Colon (tissue), 2 donors: ENCODE data around the gene ASB2.

Experiments used
- FAIRE-seq: peaks from 2 replicates; lab custom pipeline; 2012; peaks lifted over from hg19 to GRCh38; lab: Jason Lieb, UNC
- donor health status: control.
- donor health status: control.

The ASB2 gene

DNA sequence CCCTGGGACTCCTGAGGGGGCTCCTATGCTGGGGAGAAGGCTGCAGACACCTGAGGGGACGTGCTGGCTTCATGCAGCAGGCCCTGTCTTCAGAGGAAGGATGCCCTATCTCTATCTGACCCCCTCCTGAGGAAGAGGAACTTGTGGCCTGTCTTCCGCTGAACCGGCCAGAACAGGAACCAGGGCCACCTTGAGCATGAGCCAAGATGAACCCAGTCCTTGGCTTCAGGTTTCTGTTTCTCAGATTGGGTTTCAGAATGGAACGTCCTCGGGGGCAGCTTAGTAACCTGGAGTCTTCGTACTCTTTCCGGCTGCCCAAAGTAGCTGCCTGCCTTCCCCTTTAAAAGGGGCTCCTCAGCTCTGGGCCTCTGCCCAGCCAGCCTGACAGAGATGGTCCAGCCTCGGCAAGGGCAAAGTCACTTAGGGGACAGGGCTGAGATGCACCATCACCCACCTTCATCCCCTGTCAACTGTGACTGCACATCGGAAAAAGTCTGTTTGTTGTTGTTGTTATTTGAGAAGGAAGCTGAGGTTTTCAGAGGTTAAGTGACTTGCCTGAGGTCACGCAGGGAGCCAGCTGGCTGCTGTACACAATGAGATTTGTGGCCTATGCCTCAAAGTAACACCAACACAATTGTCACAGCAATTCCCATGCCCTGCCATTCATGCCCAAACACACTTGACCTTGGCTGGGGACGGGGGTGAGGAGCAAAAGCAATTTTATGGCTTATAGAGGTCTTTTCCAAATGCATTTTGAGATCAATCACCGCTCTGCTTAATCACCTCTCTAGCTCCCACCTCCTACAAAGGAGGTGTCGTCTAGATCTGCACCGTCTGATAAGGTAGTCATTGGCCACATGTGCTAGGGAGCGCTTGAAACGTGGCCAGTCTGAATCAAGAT, 13.4 kb downstream of the ASB2 start:
- FAIRE-seq = no peak

DNA sequence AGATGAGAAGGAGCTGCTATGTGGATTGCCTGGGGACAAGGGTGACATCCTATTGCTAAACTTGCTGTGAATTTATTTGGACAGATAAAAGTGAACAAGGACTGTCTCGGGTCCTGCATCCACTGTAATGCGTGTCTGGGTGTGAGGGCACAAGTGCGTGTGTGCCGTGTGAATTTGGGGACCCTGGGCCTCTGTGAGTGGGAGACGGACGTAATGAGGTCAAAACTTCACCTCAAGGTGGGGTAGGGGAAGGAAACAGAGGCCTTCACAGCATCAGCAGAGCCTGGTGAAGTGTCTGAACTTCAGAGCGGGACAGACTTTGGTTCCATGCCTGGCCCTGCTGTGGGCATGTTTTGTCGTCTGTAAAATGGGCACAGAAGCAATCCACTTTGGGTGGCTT, 14.8 kb downstream of the ASB2 start:
- FAIRE-seq = no peak

DNA sequence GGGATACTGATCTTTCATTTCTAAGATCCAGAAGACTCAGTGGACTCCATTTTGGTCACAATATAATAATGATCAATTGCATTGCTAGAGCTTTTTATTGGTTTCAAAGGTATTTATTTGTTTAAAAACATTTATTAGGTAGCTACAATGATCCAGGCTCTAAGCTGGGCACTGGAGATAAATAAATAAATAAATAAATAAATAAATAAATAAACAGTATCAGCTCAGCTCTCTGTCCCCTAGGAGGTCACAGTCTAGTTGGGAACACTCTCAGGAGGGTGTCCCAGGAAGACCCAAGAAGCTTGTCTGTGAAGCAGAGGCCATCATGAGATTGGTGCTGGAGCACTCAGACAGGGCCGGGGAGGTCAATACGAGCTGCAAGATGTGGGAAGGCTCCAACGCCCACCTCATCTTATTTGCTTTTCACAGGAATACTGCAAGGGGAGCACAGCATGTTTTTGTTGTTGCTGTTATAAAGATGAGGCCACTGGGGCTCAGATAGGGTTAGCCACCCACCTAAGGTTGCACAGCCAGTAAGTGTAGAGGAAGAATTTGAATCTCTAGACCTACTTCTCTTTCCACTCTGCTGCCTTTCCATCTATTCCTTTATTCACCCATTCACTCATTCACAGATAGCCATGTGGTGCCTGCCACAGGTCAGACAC, 15.5 kb downstream of the ASB2 start:
- FAIRE-seq = no peak

DNA sequence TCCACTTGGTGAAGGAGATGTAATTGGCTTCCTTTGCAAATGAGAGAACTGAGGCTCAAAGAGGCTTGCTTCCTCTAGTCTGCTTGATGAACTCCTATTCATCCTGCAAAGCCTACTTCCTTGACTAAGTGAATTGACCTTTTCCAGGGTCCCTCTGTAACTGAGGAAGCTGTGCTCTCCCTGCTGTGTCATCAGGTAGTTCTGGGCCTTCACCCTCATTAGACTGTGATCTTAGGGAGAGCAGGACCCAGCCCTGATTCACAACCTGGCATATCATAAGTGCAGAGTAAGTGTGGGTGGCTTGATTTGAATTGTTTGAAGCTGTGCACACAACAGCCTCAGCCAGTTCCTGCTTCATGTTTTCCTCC, 16.3 kb downstream of the ASB2 start:
- no peak for FAIRE-seq

DNA sequence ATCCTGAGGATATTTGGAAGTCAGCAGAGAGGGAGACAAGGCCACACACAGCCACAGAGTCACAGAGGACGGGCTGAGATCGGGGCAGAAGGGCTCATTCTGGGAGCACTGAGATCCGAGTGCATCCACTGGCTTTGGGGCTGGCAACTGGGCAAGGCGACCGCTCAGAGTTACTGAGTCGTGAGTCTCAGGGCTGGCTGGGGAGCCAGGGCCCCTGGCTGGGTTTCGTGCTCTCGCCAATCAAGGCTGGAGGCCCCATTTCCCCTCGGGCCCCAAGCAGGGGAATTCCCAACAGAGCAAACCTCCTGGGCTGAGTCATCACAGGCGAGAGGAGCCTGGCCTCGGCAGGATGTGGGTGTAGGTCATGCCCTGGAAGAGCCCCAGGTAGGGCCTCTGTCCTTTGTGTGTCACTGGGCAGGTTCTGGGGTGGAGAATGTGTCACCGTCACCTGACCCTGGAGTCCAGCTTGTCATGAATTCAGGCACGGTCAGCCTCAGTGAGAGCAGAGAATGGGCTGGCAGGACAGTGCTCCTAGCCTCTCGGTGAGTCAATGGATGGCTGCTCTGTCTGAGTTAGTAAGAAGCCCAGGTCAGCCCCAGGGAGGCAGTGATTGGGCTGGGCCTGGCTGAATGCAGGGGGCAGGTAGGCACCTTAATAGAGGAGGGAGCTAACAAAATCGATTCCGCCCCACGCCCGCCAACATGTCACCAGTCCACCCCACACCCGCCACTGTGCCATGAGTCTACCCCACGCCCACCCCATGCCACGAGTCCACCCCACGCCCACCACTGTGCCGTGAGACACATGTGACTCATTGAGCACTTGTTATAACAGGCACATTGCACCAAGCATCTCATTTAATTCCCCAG, 16.9 kb downstream of the ASB2 start:
- no peak for FAIRE-seq

DNA sequence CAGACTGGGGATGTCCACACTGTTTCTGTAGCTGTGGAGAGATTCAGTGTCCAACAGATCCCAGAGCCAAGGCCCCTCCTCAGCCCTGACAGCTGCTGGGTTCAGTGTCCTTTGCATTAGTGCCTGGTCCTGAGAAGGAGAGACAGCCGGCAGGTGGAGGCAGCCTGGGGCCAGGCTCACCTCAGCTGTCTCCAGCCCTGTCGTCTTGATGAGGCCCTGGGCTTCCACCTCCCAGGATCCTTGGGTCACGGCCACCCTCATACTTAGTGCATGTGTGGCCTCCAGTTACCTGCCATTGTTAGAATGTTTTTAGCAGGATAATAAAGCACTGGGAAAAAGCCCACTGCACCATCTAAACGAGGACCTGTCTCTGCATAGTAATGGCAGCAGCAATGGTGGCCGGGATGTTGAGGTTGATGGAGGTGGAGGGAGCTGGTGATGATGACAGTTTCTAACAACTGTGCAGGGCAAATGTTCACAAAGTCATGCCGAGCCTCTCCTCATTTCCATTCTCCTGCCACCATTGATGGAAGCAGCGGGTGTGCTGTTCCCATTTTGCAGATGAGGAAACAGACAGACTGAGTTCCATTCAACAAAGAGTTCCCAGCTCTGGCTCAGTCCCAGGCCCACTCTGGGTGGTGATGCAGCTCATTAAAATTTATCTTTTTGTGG, 17.7 kb downstream of the ASB2 start:
- no peak for FAIRE-seq

DNA sequence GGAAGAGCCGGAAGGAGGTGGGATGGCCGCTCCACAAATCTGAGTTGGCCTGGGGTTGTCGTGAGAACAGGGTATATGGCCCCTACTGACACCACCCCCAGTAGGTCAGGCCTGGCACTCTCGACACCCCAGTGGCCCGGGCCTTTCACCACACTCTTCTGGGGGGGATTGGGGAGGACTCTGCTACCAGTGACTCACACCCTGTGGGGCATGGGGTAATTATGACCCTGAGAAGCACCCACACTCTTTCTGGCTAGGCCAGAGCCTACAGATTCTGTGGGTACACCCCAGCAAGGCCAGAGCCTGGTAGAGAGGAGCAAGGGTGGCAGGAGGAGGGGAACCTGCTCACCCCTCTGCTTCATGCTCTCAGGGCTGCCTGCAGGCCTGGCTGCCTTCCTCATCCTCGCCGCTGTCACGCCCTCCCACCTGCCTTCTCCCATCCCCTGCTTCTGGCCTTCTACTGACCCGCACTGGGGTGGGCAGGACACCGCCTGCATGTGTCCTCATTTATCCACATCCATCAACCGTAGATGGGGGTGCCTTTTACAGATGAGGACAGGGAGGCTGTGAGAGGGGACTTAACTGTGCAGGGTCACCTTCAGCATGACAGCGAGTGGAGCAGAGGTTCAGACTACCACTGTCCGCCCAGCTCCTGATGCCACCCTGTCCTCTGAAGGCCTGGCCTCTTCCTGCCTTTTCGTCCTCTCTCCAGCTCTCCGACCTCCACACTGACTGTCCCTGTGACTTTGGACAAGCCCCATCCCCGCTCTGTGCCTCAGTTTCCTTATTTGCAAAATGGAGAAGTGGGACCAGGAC, 18.4 kb downstream of the ASB2 start:
- no peak for FAIRE-seq

DNA sequence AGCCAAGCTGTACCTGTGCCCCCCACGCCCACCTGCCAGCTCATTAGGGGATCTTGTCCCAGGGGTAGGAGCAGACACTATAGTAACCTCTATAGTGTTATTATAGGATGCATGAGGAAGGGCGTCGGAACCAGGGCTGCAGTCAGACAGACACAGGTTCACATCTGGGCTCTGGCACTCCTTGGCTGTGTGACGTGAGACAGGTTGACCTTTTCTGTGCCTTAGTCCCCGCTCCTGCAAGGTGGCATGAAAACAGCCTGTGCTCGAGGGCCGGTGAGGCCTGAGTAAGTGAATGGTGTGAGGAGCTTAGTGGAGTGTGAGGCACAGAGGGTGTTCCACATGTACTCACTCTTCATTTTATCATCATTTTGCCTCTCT, 19.0 kb downstream of the ASB2 start:
- no peak for FAIRE-seq

DNA sequence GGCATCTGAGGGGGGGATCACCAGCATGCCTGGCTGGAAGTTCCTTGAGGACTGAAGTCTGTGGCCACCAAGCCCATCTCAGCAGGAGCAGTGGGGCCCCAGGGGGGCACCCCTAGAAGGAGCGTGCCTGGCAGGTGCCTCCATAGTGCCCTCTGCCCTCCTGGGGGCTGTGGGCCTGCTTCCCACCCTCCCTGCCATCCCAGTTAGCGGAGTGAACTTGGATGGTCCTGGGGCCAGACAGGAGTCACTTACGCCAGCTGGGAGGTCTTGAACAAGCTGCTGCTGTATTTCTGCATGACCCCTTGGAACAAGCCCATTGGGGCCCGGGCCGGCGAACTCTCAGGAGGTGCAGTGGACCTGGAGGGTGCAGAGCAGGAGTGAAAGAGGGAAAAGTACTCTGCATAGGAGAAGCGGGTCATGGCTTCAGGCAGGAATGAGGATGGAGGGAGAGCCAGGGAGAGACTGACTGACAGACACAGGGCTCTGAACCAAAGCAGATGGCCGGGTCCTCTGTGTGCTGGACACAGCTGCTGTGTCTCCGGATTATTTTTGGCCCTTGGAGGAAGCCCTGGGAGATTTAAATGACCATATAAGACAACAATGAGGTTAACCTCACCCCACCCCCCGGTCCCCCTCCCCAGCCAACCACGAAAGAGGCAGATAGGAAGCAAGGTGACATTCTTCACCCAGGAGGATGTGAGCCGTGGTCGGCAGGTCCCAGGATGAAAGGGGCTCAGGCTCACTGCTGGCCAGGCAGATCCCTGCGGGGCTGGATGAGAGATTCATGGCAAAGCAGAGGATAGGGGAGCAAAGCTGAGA, 19.6 kb downstream of the ASB2 start:
- FAIRE-seq = no peak

DNA sequence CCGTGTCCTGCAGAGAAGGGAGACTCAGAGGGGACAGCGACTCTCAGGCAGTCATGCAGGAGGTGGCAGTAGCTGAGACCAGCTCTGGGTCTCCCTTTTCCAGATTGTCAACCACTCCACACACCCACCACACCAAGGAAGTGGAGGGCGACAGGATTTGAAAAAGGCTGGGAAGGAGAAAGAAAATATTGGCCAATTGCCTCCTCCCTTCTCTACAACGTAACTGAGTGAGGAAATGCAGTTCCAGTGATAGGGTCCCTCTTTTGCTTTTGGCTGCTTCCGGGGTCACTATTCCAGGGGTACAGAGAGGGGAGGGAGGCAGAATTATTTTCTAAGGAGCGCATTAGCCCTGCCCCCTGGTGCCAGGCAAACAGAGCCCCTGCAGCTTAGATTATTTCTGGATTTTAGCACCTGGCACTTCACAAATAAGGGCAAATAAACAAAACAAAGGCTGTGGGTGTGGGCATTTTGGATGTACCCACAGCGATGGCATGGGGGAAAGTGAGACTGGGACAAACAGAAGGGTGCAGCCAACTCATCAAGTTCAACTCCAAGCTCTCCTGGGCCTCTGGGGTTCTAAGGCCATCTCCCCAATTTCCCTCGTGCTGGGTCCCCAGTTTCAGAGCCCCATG, 20.4 kb downstream of the ASB2 start:
- FAIRE-seq = no peak

DNA sequence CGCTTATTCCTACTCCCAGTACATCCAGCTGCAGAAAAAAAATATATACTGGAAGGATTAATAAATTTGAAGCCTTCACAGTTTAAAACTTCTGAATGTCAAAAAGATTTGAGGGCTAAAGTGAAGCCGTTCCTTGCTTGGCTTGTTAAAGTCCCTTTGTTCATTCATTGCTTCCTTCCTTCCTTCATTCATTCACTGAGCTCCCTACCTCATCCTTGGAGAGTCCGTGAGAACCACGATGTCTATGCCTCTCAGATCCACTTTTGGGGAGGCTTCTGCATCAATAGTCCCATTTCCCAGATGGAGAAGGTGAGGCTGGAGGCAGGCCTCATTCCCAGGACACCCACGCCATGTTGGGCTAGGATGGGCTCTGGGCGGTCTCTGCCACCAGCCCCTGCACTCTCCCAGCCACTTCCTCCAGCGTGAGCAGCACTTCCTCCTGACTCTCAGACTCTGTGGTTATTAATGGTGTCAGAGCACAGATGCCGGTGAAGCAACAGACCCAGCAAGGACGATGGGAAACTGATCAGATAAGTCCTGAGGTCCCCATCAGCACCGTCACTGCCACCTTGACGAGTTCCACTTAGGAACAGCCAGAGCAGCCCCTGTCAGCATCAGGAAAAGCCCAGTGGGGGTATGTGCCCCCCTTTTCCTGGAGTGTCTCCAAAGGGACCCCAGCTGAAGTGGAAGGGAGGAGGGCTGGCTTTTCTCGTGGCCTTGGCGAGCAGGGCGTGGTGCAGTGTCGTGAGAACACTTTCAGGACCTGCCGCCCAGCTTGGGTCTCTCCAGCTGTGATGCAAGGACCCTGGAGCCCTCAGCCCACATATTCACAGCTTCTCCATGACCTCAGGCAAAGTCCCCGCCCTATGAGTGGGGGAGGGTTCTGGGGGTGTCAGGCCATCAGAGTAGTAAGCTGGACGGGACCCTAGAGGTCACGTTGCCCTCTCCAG, 21.2 kb downstream of the ASB2 start:
- no peak for FAIRE-seq

DNA sequence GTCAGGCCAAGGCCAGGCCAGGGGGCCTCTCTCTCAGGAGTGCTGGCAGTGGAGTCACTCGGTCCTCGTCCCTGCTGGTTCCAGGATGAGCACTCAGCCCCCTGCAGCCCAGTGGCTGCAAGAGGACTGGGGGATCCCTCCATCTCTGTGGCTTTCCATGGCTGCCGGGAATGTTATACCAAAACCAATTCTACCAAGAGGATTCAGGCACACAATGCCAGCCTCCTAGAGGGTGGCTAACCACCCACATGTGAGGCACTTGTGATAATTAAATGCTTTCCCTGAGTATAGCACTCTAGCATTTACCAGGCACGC, 21.9 kb downstream of the ASB2 start:
- FAIRE-seq = no peak

DNA sequence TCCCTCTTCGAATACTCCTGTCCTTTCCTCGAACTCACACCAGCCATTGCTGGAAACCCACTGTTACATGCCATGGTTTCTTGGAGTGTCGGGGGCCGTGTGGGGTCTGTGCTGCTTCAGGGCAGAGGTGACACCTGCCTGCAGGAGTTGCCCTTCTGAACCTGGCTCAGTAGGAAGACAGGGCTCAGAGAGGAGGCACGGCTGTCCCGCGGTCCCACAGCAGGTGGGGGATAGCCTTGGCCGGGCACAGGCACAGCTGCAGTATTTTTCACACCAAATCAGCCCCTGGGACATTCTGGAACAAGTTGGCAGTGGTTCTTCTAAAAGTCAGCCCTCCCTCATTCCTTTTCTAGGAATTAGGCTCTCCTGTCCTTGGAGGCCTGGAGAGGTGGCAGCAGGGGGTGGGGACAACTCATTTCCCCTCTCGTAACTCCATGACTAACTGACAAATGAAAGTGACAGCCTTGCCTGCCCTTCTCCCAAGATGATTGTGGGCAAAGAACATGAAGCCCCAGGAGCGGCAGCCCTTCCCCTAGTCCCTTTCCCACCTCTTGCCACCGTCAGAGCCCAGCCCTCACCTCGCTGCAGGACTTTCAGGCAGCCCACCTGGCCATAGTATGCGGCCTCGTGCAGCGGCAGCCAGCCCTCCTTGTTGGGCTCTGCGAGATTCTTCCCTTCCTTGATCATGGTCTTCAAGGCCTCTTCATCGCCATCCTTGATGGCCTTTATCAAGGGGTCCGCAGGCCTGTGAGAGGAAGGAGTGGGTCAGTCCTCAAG, 22.4 kb downstream of the ASB2 start:
- FAIRE-seq = no peak

DNA sequence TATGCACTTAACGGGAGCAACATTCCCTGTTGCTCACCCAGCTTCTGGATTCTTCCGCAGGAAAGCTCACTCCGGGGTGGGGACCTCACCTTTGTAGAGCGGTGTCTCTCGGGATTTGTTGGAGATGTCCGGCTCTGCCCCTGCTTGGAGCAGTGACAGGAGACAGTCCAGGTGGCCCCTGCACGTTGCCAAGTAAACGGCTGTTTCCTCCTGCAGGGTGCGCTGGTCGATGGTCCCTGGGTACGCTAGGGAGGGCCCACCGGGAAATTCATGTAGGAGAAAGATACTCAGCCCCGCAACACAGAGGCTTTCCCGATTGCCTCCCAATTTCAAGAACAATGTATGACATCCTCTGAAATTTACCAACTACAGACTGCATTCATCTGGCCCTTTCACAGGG, 23.1 kb downstream of the ASB2 start:
- FAIRE-seq = no peak

DNA sequence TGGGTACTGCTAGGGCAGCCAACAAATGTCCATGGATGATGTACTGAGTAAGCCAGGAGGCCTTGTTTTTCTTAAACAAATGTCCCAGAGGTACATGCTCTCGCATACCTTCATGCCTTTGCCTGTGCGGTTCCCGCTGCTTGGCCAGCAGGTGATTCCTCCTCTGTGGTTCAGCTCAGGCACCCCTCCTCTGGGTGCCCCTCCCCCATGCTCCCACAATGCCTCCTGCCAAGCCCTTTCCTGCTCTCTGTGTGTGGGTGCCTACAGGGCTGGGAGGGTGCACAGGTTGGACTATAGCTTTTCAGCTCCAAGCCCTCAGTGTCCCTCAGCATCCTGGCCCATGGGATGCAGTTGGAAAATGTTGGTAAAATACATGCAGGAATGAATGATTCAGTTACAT, 23.5 kb downstream of the ASB2 start:
- FAIRE-seq = no peak

DNA sequence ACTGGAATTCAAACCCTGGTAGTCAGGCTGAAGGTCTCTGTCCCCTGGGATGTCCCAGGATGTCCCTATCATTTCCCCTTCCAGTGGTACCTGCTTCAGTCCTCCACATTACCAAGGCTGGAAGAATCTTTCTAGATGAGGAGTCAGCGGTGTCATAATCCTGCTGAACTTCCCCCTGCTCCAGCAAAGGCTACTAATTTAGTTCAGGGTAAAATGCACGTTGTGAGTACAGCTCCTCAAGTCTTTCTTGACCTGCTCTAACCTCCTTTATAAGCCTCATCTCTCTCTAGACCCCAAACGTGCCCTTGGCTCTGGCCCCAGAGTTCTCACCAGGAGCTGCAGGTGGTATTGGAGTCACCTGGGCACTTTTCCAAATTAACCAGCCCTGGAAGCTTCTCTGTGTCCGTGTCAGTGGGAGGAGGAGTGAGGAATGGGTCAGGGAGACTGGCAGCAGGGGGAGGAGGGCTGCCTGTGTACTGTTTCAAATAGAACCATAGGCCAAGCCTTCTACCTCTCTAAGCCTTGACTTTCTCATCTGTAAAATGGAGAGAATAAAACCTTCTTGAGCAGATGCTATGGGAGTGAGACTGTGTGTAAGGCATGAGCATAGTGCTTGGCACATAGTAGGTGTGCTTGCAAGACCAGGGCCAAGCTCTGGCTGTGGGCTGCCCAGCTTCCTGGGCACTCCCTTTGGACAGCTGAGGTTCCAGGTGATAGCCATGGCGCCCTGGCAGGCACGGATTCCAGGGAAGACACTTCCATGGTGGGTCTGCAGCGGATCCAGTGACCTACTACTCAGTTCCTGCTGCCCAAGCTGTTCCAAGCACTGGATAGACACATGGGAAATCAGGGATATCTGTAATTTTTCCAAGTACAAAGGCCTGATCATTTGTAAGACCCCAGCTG, 24.5 kb downstream of the ASB2 start:
- FAIRE-seq = no peak

DNA sequence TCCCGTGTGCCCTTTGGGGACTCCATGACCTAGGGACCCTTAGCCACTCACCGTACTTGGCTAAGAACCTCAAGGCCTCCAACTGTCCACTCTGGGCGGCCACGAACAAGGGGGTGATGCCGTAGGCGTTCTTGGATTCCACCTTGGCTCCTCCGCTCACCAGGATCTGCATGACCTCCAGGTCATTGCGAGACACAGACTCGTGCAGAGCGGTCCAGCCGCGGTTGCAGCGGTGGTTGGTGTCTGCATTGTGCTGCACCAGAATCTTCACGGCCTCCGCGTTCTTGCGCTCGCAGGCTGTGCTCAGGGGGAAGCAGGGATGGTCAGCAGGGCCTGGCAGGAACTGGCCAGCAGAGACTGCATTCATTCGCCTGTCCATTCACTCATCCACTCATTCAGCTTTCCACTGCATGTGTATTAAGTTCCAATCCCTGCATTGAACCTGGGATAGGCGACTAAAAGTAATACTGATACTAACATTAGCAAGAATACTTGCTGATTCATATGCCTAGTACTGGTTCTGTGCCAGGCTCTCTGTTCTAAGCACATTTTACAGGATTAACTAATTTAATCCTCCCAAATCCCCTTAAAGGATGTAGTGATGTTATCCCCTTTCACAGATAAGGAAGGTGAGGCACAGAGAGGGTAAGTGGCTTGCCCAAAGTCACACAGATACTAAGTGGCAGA, 25.3 kb downstream of the ASB2 start:
- no peak for FAIRE-seq
